Hepatocyte (in vitro differentiated cells): Measurements from ENCODE around the gene KSR2.

ENCODE experiments used
- CTCF ChIP-seq: fragments of 200-600 bp; sonication (generic); IDR thresholded peaks from 2 replicates; pipeline ENCODE4 v1.5.1; 2016; ENCODE audit warnings: antibody characterized with exemption, mild to moderate bottlenecking; ENCODE audit not compliant: poor library complexity
- EZH2 ChIP-seq: fragments of 200-600 bp; sonication (generic); IDR thresholded peaks from 2 replicates; pipeline ENCODE4 v1.6.1; 2016; ENCODE audit warnings: antibody characterized with exemption, mild to moderate bottlenecking, borderline replicate concordance
- EZH2phosphoT487 ChIP-seq: fragments of 200-600 bp; sonication (generic); IDR thresholded peaks from one replicate; pipeline ENCODE4 v1.6.1; 2018; ENCODE audit warnings: antibody characterized with exemption, mild to moderate bottlenecking, low read depth, moderate library complexity; ENCODE audit not compliant: unreplicated experiment, severe bottlenecking

GRCh38 chr12:117530796-117531195, 438.0 kb downstream of the KSR2 start:
- no peak for TF ChIP-seq EZH2phosphoT487
- no peak for TF ChIP-seq CTCF
- TF ChIP-seq EZH2: no peak
